K562 (cell line): ENCODE measurements around the gene COA7. TPM values are rescaled to one million over a fixed set of nuclear protein-coding genes. Genes with fewer than 3 reads are reported as not detected.

ENCODE experiments used
- ATAC-seq: fragments of 200-7000 bp; cut with Tn5 transposase; 3 replicates; pipeline ENCODE4 v1.9.1; 2020; ENCODE audit warnings: moderate library complexity
- BruUV-seq: library from RNA; stranded (reverse); fragments of 400-500 nt; replicated peaks from 2 replicates; lab custom pipeline; 2021; lab: Mats Ljungman, UMichigan
- CTCF ChIA-PET: fragments of 300-600 bp; formaldehyde crosslinking; extraction: SDS; loops from one replicate; lab custom pipeline; 2021; ENCODE audit warnings: low intra/inter-chr PET ratio; lab: Yijun Ruan, JAX
- POLR2A ChIA-PET: fragments of 300-600, 350-650 bp; sonication (Branson Sonifier 250); formaldehyde crosslinking; extraction: SDS; loops from one replicate; lab custom pipeline; 2021; ENCODE audit warnings: antibody characterized with exemption, inconsistent platforms; lab: Yijun Ruan, JAX
- DNase-seq, 4 experiments: peaks; one replicate each; pipeline versions ENCODE4 v3.0.0 to v3.0.0-alpha.2; 2011 to 2018; ENCODE audit warnings: low spot score in 3 of 4, mixed read lengths in 3 of 4; ENCODE audit errors: extremely low read depth in 1 of 4
- FAIRE-seq: peaks from 2 replicates; lab custom pipeline; 2011; peaks lifted over from hg19 to GRCh38; lab: Jason Lieb, UNC
- H2AFZ ChIP-seq: 2 replicates; pipeline ENCODE4 v1.6.0; 2011; ENCODE audit warnings: low read depth, low read length, control low read depth, inconsistent platforms
- H3K27ac ChIP-seq: fragments of 200-600 bp; 3 replicates; pipeline ENCODE4 v1.8.0; 2011; ENCODE audit warnings: low read depth, mild to moderate bottlenecking, control low read depth, inconsistent platforms, low read length, moderate library complexity, mixed read lengths; ENCODE audit errors: extremely low read depth
- H3K27me3 ChIP-seq, 2 experiments: fragments of 300-600 bp in 1 of 2; 2 replicates in 1 of 2; 3 replicates in 1 of 2; pipeline versions ENCODE4 v1.6.0 to v1.8.0; 2011; ENCODE audit warnings: inconsistent platforms in 2 of 2, low read length in 2 of 2, mild to moderate bottlenecking in 1 of 2, mixed read lengths in 1 of 2, moderate library complexity in 1 of 2; ENCODE audit not compliant: control insufficient read depth in 2 of 2, insufficient read depth in 2 of 2
- H3K36me3 ChIP-seq: fragments of 300-600 bp; 3 replicates; pipeline ENCODE4 v1.8.0; 2011; ENCODE audit warnings: mild to moderate bottlenecking, low read length, inconsistent platforms; ENCODE audit not compliant: control insufficient read depth, insufficient read depth
- H3K4me1 ChIP-seq, 2 experiments: fragments of 200-600 bp in 1 of 2; replicated peaks in 1 of 2; 2 replicates in 1 of 2; 3 replicates in 1 of 2; pipeline versions ENCODE4 v1.5.1 to v1.8.0; 2011; ENCODE audit warnings: inconsistent platforms in 2 of 2, low read length in 2 of 2, mild to moderate bottlenecking in 1 of 2, mixed read lengths in 1 of 2, moderate library complexity in 1 of 2; ENCODE audit not compliant: control insufficient read depth in 2 of 2, insufficient read depth in 2 of 2
- H3K4me2 ChIP-seq: 2 replicates; pipeline ENCODE4 v1.6.1; 2011; ENCODE audit warnings: low read length, control low read depth, inconsistent platforms, mixed read lengths; ENCODE audit not compliant: insufficient read depth
- H3K4me3 ChIP-seq: fragments of 200-600 bp; sonication (generic), shearing (Covaris generic); 2 replicates; pipeline ENCODE4 v1.5.1; 2016; ENCODE audit warnings: control low read depth, inconsistent platforms
- H3K79me2 ChIP-seq: fragments of 200-600 bp; 3 replicates; pipeline ENCODE4 v1.8.0; 2011; ENCODE audit warnings: low read length, inconsistent platforms; ENCODE audit not compliant: control insufficient read depth, insufficient read depth
- H3K9ac ChIP-seq, 2 experiments: 2 replicates each; pipeline versions ENCODE4 v1.6.0 to v1.6.1; 2011; ENCODE audit warnings: low read depth in 2 of 2, low read length in 2 of 2, control low read depth in 1 of 2, inconsistent platforms in 1 of 2, mild to moderate bottlenecking in 1 of 2, mixed read lengths in 1 of 2; ENCODE audit not compliant: insufficient read depth in 1 of 2
- H3K9me1 ChIP-seq: one replicate; pipeline ENCODE4 v1.6.0; 2011; ENCODE audit warnings: inconsistent platforms, mild to moderate bottlenecking, low read length, moderate library complexity; ENCODE audit not compliant: control insufficient read depth, insufficient read depth
- H3K9me3 ChIP-seq: replicated peaks from 2 replicates; pipeline ENCODE4 v1.5.1; 2011; ENCODE audit warnings: low read depth, low read length, inconsistent platforms; ENCODE audit not compliant: control insufficient read depth, insufficient read depth
- H4K20me1 ChIP-seq: replicated peaks from 2 replicates; pipeline ENCODE4 v1.6.1; 2011; ENCODE audit warnings: low read length, inconsistent platforms, mixed read lengths; ENCODE audit not compliant: control insufficient read depth, insufficient read depth
- AFF4 ChIP-seq: sonication (generic); formaldehyde crosslinking; IDR thresholded peaks from 2 replicates; pipeline ENCODE4 v1.8.0; 2023; ENCODE audit warnings: mild to moderate bottlenecking, missing genetic modification reagents
- ATF3 ChIP-seq, 2 experiments: fragments of 450-650 bp in 1 of 2; sonication (generic) in 1 of 2; formaldehyde crosslinking in 1 of 2; IDR thresholded peaks in 1 of 2; conservative IDR thresholded peaks in 1 of 2; 2 replicates each; pipeline versions ENCODE4 v1.6.1 to v1.8.1; 2016 to 2023; ENCODE audit warnings: mild to moderate bottlenecking in 2 of 2, moderate library complexity in 2 of 2, inconsistent platforms in 1 of 2, missing genetic modification reagents in 1 of 2
- FOS ChIP-seq: IDR thresholded peaks from 3 replicates; pipeline ENCODE4 v1.6.1; 2011; ENCODE audit not compliant: insufficient read length; ENCODE audit errors: extremely low read depth
- FOSL1 ChIP-seq: fragments of 200-800 bp; sonication (Bioruptor generic); conservative IDR thresholded peaks from 2 replicates; pipeline ENCODE4 v1.6.1; 2016; ENCODE audit warnings: missing genetic modification characterization, missing compliant biosample characterization
- ID3 ChIP-seq, 2 experiments: fragments of 250-450 bp in 1 of 2; fragments of 450-650 bp in 1 of 2; sonication (Bioruptor Pico) in 1 of 2; IDR thresholded peaks; 2 replicates each; pipeline versions ENCODE4 v1.6.1 to v1.8.0; 2016 to 2021; ENCODE audit warnings: mild to moderate bottlenecking in 2 of 2, moderate library complexity in 2 of 2, missing compliant biosample characterization in 1 of 2, missing genetic modification characterization in 1 of 2
- JUN ChIP-seq, 2 experiments: sonication (generic) in 1 of 2; formaldehyde crosslinking in 1 of 2; IDR thresholded peaks; 2 replicates each; pipeline versions ENCODE4 v1.6.1 to v1.8.0; 2012 to 2022; ENCODE audit warnings: borderline replicate concordance in 2 of 2, mild to moderate bottlenecking in 2 of 2, improper control_type of control experiment in 1 of 2, low read depth in 1 of 2, low read length in 1 of 2, missing genetic modification reagents in 1 of 2
- JUND ChIP-seq, 2 experiments: IDR thresholded peaks; 2 replicates in 1 of 2; 3 replicates in 1 of 2; pipeline ENCODE4 v1.6.1; 2011; ENCODE audit warnings: borderline replicate concordance in 2 of 2, low read depth in 2 of 2, low read length in 2 of 2, improper control_type of control experiment in 1 of 2, missing biosample characterization in 1 of 2, missing genetic modification characterization in 1 of 2, missing genetic modification reagents in 1 of 2
- NFE2 ChIP-seq: IDR thresholded peaks from 2 replicates; pipeline ENCODE4 v1.6.1; 2014; ENCODE audit warnings: antibody characterized with exemption, low read depth
- THRB ChIP-seq: fragments of 450-650 bp; formaldehyde crosslinking; conservative IDR thresholded peaks from 2 replicates; pipeline ENCODE4 v1.4.0; 2022; ENCODE audit warnings: mild to moderate bottlenecking, missing genetic modification characterization
- ZNF24 ChIP-seq: fragments of 450-650 bp; IDR thresholded peaks from 2 replicates; pipeline ENCODE4 v1.6.1; 2016
- WGBS: fragments of 100-300 bp; shearing (Covaris generic); methylation state at CpG from one replicate; pipeline ENCODE4 v1.1.6; 2016; ENCODE audit warnings: low coverage, mixed read lengths; ENCODE audit not compliant: insufficient coverage; ENCODE audit errors: missing lambda C conversion rate; 5-methylcytosine and 5-hydroxymethylcytosine counted together
- in situ Hi-C: fragments of 300-500 bp; cut with MboI; formaldehyde crosslinking; loops from 4 replicates; pipeline ENCODE4 v1.15.0; 2018; ENCODE audit warnings: inconsistent platforms, mixed read lengths
- intact Hi-C: fragments of 100-400 bp; cut with micrococcal nuclease; formaldehyde crosslinking; loops from 2 replicates; pipeline ENCODE4 v1.14.2; 2022
- polyA plus RNA-seq, 8 experiments: library from polyadenylated mRNA; depleted of rRNA in 4 of 8; stranded (reverse) in 5 of 8; unstranded in 3 of 8; fragments of >200 nt; fragmentation: Nextera tagmentation in 2 of 8; fragmentation: Illumina TruSeq in 1 of 8; extraction: Ambion mirVana in 2 of 8; extraction: Trizol in 1 of 8; gene quantifications; 2 replicates each; pipeline versions ENCODE4 v1.2.1 to v1.2.3, GENCODE V29; 2011 to 2014; ENCODE audit warnings: inconsistent platforms in 1 of 8, missing spikeins in 1 of 8
- total RNA-seq, 7 experiments: library from RNA; depleted of rRNA in 6 of 7; stranded (reverse); fragments of >200 nt in 6 of 7; fragmentation: Illumina TruSeq in 2 of 7; extraction: Trizol in 2 of 7; gene quantifications; 2 replicates each; pipeline versions ENCODE4 v1.2.1 to v1.2.3, GENCODE V29; 2011 to 2021; ENCODE audit warnings: low replicate concordance in 1 of 7

Gene COA7
- total and polyA plus RNA-seq, 9 of the 15 experiments (the other 6 are each of a cell fraction or from before 2014, with no cell fraction given): 19.4 to 82.8 (median 51.0) TPM

GRCh38 chr1:52659356-52659755 is 38.8 kb downstream of the COA7 start:
- FAIRE-seq: no peak
- H3K36me3 ChIP-seq: no peaks in the 10 kb centered on the region
- no peaks in the 10 kb centered on the region for H3K79me2 ChIP-seq
- intact Hi-C loops: no loop called here
- no peaks in the 10 kb centered on the region for H3K9me3 ChIP-seq
- TF ChIP-seq ATF3 (IDR thresholded peaks at IDR 0.05) (peak; percentile 69; the same call in 1 of the 2 replicates), ATF3 (CRISPR knock-in tag; conservative IDR thresholded peaks at IDR 0.05) (no peak; the same call in 1 of the 2 replicates), JUN (IDR thresholded peaks at IDR 0.05; ENCODE audit: borderline replicate concordance, low read depth, low read length) (peak; percentile 65; the same call in 1 of the 2 replicates), JUN (CRISPR knock-in tag; IDR thresholded peaks at IDR 0.05; ENCODE audit: borderline replicate concordance) (no peak), FOS (peak; percentile 8), FOSL1 (tag) (peak; percentile 79), AFF4 (no peak), JUND (IDR thresholded peaks at IDR 0.05; ENCODE audit: borderline replicate concordance, low read depth, low read length) (peak; percentile 66; the same call in 1 of the 2 replicates), JUND (tag; IDR thresholded peaks at IDR 0.05; ENCODE audit: borderline replicate concordance, low read depth, low read length) (peak; percentile 81; the same call in 2 of the 3 replicates), THRB (no peak), ID3 (CRISPR knock-in tag; IDR thresholded peaks at IDR 0.05) (no peak), ID3 (tag; IDR thresholded peaks at IDR 0.05) (no peak), ZNF24 (peak; percentile 87), NFE2 (0 out of 2 replicates have a peak, but pooled peaks have one; percentile 4)
- H3K9ac ChIP-seq: no peak overlapping the region
- H2AFZ ChIP-seq: no peak overlapping the region
- H4K20me1 ChIP-seq: no peaks in the 10 kb centered on the region
- DNase-seq: no peak
- H3K4me2 ChIP-seq: no peak overlapping the region
- ChIA-PET POLR2A (interaction anchor here (3.1 kb wide), 1 partner anchor 11 kb away, joined by 12 read pairs; no protein-coding TSS in a partner anchor), CTCF (no interaction called here)
- 63% methylated on average over 3 of the region's 3 CpGs for WGBS
- in situ Hi-C loops: no loop called here
- ATAC-seq: no peak
- H3K4me3 ChIP-seq: no peak overlapping the region
- H3K4me1 ChIP-seq: peaks cover 2% of the 10 kb centered on the region in 2 experiments; a peak in 3 of 5 replicates
- H3K27ac ChIP-seq: no peak overlapping the region
- H3K9me1 ChIP-seq: no peaks in the 10 kb centered on the region
- no peaks in the 10 kb centered on the region for H3K27me3 ChIP-seq
- BruUV-seq: no TSS peak
